Adrenal gland (tissue), 5 donors: ENCODE results near the gene CDK5R1.

Experiments used
- POLR2A ChIP-seq, 2 donors: fragments of 450-650 bp; IDR thresholded peaks; one replicate each; pipeline ENCODE4 v1.6.1; 2017; ENCODE audit warnings: antibody characterized with exemption in 2 of 2, mild to moderate bottlenecking in 2 of 2, moderate library complexity in 1 of 2
- TF ChIP-seq, protein P1 (sequence below), 6 experiments: fragments of 450-650 bp in 4 of 6; fragments of 200-600 bp in 2 of 6; sonication (generic) in 1 of 6; IDR thresholded peaks; 1 replicate in 5 of 6; 2 replicates in 1 of 6; pipeline versions ENCODE4 v1.5.1 to v1.8.0; 2016 to 2021; ENCODE audit warnings: antibody characterized with exemption in 6 of 6, mild to moderate bottlenecking in 2 of 6, moderate library complexity in 1 of 6
- donor health status: DM: no; HTN: no; CAD: no.

DNA sequence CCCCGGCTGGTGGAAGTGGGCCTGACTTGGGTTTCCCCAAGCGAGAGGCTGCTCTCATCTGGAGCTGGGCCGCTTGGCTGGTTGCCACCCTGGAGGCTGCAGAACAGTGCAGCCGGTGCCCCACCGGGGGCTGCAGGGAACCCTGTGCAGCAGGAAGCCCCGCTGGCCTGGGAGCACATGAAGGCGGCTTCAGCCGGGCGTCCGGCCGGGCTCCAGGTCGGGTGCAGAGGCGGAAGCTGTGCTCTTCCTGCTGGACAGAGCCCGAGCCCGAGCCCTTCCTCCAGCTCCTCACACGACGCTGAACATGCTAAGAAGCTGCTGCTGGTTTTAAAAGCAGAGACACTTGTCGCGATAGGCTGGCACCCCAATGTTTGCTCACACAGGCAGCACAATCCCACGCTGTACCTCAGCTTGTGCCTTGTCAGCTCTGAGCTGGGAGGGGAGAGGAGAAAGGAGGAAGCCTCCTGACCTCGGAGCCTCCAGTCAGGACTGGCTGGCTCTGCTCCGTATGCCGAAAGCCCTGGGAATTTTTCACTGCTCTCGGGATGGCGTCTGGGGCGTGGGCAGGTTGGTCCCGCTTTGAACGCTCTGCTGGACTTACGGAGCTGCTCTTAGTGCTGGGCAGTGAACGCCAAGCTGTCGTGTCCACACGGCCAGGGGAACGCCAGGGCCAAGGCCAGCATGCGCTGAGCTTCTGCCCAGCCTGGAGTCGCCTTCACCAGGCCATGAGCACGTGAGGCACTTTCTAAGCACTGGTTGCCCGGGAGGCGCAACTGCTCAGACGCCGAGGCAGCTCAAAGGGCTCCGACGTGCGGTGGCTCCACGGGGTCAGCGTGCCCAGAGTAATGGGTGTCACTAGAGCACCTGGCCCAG lies 8.8 kb downstream of the CDK5R1 start:
- TF ChIP-seq, protein P1, sequence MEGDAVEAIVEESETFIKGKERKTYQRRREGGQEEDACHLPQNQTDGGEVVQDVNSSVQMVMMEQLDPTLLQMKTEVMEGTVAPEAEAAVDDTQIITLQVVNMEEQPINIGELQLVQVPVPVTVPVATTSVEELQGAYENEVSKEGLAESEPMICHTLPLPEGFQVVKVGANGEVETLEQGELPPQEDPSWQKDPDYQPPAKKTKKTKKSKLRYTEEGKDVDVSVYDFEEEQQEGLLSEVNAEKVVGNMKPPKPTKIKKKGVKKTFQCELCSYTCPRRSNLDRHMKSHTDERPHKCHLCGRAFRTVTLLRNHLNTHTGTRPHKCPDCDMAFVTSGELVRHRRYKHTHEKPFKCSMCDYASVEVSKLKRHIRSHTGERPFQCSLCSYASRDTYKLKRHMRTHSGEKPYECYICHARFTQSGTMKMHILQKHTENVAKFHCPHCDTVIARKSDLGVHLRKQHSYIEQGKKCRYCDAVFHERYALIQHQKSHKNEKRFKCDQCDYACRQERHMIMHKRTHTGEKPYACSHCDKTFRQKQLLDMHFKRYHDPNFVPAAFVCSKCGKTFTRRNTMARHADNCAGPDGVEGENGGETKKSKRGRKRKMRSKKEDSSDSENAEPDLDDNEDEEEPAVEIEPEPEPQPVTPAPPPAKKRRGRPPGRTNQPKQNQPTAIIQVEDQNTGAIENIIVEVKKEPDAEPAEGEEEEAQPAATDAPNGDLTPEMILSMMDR (IDR thresholded peaks at IDR 0.05) = no peak
- no peak for TF ChIP-seq POLR2A (IDR thresholded peaks at IDR 0.05)
